ENCODE measurements around the gene UBE2S. TPM values are rescaled to one million over a fixed set of nuclear protein-coding genes. Genes with fewer than 3 reads are reported as not detected.

UBE2S gene
- polyA plus RNA-seq, 1 donor from 2014 or later, result 119 TPM

DNA sequence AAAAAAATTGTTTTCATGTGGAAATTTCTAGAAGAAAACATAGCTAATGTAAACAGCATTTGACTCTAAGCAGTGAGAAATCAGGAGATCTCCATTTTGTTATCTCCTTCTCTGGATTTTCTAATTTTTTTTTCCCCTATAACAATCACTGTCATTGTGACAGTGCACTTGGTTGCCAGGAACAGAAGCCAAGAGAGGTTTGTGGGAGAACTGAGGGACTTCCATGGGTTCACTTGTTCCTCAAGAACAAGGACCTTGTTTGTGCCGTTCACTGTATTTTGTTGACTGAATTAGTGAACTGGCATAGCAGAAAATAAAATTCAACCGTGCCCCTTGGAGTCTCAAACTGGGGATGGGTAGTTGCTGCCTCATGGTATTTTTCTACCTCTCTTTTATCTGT lies 18.5 kb upstream of the UBE2S start:
- H3K9me2 ChIP-seq (ENCODE audit: insufficient read depth, low read length), result no peaks in the 10 kb centered on the region
- no peak overlapping the region for H3K9ac ChIP-seq (ENCODE audit: low read length)
- H3K9me3 ChIP-seq (ENCODE audit: low read length), result no peaks in the 10 kb centered on the region
- no peak overlapping the region for H2AFZ ChIP-seq (ENCODE audit: low read depth, low read length)
- no peaks in the 10 kb centered on the region for H3F3A ChIP-seq (ENCODE audit: insufficient read depth, low read length, poor library complexity, severe bottlenecking)
- no peak for TF ChIP-seq SMC3 (conservative IDR thresholded peaks at IDR 0.05; ENCODE audit: poor library complexity)
- TF ChIP-seq, protein P1, sequence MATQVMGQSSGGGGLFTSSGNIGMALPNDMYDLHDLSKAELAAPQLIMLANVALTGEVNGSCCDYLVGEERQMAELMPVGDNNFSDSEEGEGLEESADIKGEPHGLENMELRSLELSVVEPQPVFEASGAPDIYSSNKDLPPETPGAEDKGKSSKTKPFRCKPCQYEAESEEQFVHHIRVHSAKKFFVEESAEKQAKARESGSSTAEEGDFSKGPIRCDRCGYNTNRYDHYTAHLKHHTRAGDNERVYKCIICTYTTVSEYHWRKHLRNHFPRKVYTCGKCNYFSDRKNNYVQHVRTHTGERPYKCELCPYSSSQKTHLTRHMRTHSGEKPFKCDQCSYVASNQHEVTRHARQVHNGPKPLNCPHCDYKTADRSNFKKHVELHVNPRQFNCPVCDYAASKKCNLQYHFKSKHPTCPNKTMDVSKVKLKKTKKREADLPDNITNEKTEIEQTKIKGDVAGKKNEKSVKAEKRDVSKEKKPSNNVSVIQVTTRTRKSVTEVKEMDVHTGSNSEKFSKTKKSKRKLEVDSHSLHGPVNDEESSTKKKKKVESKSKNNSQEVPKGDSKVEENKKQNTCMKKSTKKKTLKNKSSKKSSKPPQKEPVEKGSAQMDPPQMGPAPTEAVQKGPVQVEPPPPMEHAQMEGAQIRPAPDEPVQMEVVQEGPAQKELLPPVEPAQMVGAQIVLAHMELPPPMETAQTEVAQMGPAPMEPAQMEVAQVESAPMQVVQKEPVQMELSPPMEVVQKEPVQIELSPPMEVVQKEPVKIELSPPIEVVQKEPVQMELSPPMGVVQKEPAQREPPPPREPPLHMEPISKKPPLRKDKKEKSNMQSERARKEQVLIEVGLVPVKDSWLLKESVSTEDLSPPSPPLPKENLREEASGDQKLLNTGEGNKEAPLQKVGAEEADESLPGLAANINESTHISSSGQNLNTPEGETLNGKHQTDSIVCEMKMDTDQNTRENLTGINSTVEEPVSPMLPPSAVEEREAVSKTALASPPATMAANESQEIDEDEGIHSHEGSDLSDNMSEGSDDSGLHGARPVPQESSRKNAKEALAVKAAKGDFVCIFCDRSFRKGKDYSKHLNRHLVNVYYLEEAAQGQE (IDR thresholded peaks at IDR 0.05; ENCODE audit: borderline replicate concordance), result no peak
- no peak for TF ChIP-seq POLR2AphosphoS5 (IDR thresholded peaks at IDR 0.05)
- TF ChIP-seq EZH2 (IDR thresholded peaks at IDR 0.05; ENCODE audit: borderline replicate concordance, insufficient read depth, low read length, poor library complexity, severe bottlenecking), result no peak
- H4K20me1 ChIP-seq (ENCODE audit: insufficient read depth), result no peaks in the 10 kb centered on the region
- H3K36me3 ChIP-seq (ENCODE audit: insufficient read depth, low read length), result peaks cover 11% of the 10 kb centered on the region
- no peak overlapping the region for H3K27ac ChIP-seq (ENCODE audit: low read length)
- no peaks in the 10 kb centered on the region for H3K79me2 ChIP-seq (replicated peaks; ENCODE audit: insufficient read depth, low read length)
- H3K4me3 ChIP-seq (ENCODE audit: low read length), result no peak overlapping the region
- no peaks in the 10 kb centered on the region for H3K27me3 ChIP-seq (ENCODE audit: insufficient read depth, low read depth, low read length)
- H3K4me2 ChIP-seq (ENCODE audit: low read length), result no peak overlapping the region

GRCh38 chr19:55424518-55424917 lies 16.9 kb upstream of the UBE2S start:
- TF ChIP-seq, protein P2, sequence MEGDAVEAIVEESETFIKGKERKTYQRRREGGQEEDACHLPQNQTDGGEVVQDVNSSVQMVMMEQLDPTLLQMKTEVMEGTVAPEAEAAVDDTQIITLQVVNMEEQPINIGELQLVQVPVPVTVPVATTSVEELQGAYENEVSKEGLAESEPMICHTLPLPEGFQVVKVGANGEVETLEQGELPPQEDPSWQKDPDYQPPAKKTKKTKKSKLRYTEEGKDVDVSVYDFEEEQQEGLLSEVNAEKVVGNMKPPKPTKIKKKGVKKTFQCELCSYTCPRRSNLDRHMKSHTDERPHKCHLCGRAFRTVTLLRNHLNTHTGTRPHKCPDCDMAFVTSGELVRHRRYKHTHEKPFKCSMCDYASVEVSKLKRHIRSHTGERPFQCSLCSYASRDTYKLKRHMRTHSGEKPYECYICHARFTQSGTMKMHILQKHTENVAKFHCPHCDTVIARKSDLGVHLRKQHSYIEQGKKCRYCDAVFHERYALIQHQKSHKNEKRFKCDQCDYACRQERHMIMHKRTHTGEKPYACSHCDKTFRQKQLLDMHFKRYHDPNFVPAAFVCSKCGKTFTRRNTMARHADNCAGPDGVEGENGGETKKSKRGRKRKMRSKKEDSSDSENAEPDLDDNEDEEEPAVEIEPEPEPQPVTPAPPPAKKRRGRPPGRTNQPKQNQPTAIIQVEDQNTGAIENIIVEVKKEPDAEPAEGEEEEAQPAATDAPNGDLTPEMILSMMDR (IDR thresholded peaks at IDR 0.05; ENCODE audit: poor library complexity, severe bottlenecking), result no peak
- TF ChIP-seq, protein P1 (IDR thresholded peaks at IDR 0.05; ENCODE audit: borderline replicate concordance), result no peak
- TF ChIP-seq MXI1 (conservative IDR thresholded peaks at IDR 0.05; ENCODE audit: poor library complexity, severe bottlenecking), result no peak
- TF ChIP-seq EZH2 (IDR thresholded peaks at IDR 0.05; ENCODE audit: borderline replicate concordance, insufficient read depth, low read length, poor library complexity, severe bottlenecking), result no peak
- TF ChIP-seq POLR2AphosphoS5 (IDR thresholded peaks at IDR 0.05), result no peak
- no peak for TF ChIP-seq TAF1 (IDR thresholded peaks at IDR 0.05; ENCODE audit: low read depth)
- TF ChIP-seq SMC3 (conservative IDR thresholded peaks at IDR 0.05; ENCODE audit: poor library complexity), result no peak
- no peak for TF ChIP-seq EP300 (conservative IDR thresholded peaks at IDR 0.05; ENCODE audit: poor library complexity, severe bottlenecking)
- Histone ChIP-seq H3K9me3 (ENCODE audit: low read length) (no peaks in the 10 kb centered on the region), H3K4me3 (ENCODE audit: low read length) (no peak overlapping the region), H4K20me1 (ENCODE audit: insufficient read depth) (no peaks in the 10 kb centered on the region), H2AFZ (ENCODE audit: low read depth, low read length) (no peak overlapping the region), H3K27ac (ENCODE audit: low read length) (no peak overlapping the region), H3K9me2 (ENCODE audit: insufficient read depth, low read length) (no peaks in the 10 kb centered on the region), H3K27me3 (ENCODE audit: insufficient read depth, low read depth, low read length) (no peaks in the 10 kb centered on the region), H3K9ac (ENCODE audit: low read length) (no peak overlapping the region), H3F3A (ENCODE audit: insufficient read depth, low read length, poor library complexity, severe bottlenecking) (no peaks in the 10 kb centered on the region), H3K4me2 (ENCODE audit: low read length) (no peak overlapping the region), H3K79me2 (replicated peaks; ENCODE audit: insufficient read depth, low read length) (no peaks in the 10 kb centered on the region), H3K36me3 (ENCODE audit: insufficient read depth, low read length) (no peaks in the 10 kb centered on the region)
